Suppressor macrophage treated with lipopolysaccharide for 1 hour (primary cell): ENCODE data around the gene COLQ.
"Not testable (repeated sequence)": the region's sequence is repeated elsewhere in the genome, so short reads cannot be mapped to it uniquely, and the experiment has no call there.

Source experiments
- DNase-seq, 3 donors: peaks; one replicate each; pipeline ENCODE4 v3.0.0-alpha.2; 2020 to 2022

Gene COLQ

DNA sequence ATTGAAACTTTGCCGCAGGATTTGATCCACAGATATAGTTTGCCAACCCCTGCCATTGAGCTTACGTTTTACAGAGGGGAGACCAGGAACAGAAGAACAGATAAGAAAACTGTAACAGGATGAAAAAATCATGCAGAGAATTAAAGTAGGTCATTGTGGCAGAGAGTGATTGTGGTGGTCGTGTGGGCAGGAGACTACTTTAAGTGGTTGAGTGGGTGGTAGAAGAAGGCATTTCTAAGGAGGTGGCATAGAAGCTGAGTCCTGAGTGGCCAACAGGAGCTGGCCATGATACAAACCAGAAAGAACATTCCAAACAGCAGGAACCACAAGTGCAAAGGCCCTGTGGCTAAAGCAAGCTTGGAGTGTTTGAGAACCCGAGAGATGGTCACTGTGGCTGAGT is 34.5 kb downstream of the COLQ start:
- no peak for DNase-seq

DNA sequence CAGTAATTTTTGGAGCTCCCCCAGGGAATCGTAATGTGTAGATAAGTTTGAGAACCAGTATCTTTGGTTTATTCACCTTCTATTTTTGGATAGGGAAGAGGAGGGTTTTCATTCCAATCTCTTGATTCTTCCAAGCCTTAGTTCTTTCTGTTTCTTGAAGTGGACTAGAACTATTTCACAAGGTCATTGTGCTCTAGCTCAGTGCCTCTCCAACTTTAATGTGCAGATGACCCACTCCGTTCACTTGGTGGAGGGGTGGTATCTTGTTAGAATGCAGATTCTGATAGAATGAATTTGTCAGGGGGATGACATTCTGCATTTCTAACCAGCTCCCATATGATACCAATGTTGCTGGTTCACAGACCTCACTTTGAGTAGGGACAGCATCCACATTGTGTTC is 35.5 kb downstream of the COLQ start:
- no peak for DNase-seq

DNA sequence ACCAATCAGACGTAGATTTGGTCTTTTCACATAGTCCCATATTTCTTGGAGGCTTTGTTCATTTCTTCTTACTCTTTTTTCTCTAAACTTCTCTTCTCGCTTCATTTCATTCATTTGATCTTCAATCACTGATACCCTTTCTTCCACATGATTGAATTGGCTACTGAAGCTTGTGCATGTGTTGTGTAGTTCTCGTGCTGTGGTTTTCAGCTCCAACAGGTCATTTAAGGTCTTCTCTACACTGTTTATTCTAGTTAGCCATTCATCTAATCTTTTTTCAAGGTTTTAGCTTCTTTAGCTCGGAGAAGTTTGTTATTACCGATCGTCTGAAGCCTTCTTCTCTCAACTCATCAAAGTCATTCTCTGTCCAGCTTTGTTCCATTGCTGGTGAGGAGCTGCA is 37.0 kb downstream of the COLQ start:
- not testable (repeated sequence) for DNase-seq

DNA sequence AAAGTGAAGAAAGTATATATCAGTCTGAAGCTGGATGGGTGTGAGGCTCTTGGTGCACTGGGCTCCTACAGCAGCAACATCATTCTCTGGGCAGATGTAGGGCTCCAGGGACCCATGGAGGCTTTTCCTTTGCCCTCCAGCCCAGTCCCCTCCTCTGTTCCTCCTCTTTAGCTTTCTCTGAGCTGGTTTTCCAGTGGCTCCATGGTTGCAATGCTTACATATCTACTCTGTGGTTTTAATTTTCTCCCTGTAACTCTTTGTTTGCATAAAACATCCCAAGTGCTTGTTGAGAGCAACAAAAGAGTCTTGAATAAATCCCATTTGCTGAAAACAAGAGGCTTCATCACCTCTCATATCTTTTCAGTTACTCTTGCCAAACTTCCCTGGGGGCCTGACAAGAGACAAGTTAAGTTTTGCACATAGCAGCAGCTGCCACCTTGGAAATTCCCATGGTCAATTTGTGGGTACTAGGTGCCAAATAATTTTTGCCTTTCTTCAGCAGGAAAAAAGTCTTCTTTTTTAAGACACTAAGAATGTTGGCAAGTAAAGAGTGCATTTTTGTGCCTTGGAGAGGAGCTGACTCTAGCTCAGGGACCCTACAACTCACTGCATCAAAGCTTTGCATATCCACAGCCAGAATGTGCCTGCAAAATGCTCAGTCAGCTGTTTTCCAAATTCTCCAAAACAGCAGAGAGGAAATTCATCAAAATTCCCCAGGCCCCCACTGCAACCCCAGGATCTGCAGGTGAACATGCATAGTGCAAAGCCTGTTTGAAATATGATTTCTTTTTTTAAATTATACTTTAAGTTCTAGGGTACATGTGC is 41.9 kb downstream of the COLQ start:
- no peak for DNase-seq

DNA sequence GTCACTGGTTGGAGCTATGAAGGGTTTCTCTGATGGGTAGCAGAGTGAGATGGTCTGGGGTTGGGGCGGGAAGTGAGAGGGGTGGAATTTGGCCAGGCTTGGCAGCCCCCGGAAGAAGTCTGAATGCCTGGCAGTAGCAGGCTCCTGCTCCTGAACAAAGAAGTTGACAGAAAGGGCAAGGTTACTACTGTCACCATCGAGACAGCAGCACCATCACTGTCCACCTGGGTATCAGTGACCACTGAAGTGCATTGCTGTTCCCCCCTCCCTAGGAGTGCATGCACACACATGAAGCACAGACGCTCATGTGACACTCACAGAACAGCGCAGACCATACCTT is 42.9 kb downstream of the COLQ start:
- DNase-seq: no peak

DNA sequence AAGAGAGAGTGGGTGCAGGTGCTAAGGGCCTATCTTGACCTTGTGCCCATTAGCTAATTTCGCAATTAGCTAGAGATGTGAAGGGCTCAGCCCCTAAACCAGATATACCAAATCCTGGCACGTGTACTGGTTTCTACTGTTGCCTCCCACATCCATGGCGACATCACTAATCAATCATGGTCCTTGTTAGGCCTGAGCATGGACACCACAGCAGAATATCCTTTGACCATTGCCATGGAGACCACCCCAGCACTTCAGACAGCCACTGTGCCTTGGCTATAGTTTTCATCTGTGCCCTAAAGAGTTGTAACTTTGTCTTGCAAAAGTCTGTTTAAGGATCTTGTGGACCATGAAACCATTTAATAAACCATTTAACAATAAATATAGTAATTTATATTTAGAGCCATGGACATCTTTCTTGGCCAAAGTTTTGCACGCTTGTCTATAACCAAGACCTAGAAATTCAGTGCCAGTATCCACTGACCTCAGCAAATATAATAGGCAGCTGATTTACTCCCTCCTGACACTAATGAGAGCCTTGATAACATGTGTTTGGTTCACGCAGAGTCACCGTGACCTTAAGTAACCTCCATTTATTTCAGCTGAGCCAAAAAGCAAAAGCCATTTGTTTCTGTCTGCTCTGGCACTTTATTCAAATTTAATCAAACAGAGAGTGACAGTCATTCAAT is 43.4 kb downstream of the COLQ start:
- no peak for DNase-seq

DNA sequence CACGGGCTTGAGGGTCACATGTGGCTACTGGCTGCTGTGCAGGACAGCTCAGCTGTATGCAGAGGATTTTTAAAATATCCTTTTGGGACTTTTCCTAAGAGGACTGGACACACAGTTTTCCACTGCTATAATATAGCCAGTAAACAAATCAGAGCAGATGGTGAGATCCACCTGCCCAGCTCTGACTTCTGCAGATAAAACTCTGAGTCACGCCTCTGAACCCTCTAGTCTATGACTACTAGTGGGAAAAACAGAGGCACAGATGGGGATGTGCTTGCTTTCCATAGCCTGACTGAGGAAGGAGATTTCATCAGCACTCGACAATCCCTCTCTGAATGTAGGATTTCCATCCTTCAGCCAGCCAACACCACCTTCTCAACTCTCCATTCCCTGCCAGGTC is 45.1 kb downstream of the COLQ start:
- peak; percentile 28 to 41 (median 30) for DNase-seq

DNA sequence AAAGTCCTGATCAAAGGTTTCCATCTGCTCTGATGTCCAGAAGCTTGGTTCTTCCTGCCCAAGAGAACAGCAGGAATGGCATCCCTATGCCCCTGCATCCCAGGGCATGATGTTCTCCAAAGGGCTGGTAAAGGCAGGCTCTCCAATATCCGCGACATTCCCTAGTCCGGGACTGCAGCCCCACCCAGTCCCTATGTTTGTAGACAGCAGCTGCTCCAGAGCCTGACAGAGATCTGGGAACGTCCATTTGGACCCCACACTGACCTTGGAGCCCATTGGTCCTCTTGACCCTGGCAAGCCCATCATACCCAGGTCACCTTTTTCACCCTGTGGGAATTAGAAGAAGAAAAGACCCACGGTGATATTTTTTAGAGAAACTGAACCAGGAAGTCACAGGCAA is 46.3 kb downstream of the COLQ start:
- no peak for DNase-seq

DNA sequence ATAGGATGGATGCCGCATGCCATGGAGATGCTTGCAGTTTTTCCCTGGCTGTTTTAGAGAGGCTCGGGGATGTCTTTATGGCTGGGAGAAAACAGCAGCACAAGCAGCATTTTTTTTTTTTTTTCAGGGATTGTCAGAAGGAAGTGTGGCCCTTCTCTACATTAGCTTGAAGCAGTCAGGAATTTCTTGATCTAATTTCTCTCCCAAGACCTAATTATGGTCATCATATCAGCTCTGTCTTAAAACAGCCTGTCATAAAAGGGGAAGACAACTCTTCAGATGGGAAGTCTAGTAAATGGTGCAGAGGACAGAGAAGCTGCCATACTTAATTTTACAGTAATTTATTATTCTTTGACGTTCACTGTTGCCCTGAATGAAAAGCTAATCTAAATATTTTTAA is 49.6 kb downstream of the COLQ start:
- no peak for DNase-seq

DNA sequence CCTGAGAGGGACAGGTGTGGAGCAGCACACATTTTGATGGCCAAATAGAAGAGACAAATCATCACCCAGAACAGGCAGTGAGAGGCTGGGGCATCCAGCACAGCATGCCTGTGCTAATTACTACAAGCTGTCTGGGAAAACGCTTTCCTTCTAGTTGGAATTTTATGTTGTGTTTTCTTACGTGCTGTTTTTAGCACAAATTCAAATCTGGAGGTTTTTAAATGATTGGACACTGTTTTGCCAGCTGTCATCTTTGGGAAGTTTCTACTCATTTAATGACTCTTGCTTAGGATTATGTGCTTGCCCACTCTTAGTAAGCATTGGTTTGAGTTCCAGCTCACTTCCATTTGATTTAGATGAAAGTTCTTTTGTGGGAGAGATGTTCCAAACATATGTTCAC is 50.7 kb downstream of the COLQ start:
- DNase-seq: no peak

DNA sequence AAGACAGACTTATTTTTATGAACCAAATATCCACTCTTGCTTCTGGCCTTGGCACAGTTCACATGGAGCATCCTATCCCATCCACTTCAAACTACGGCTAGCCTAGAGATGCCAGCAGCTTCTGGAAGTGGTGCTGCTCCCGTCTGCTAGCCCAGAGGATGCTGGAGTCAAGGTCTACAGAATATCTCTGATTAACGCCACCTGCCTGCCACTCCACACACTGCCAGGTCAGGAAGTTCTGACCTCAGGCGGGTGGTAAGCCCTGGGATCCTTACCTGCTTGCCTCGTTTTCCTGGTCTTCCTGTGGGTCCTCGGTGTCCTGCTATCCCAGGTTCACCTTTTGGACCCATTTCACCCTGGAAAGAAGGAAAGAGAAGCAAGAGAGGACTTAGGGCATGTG is 51.2 kb downstream of the COLQ start:
- DNase-seq: no peak

DNA sequence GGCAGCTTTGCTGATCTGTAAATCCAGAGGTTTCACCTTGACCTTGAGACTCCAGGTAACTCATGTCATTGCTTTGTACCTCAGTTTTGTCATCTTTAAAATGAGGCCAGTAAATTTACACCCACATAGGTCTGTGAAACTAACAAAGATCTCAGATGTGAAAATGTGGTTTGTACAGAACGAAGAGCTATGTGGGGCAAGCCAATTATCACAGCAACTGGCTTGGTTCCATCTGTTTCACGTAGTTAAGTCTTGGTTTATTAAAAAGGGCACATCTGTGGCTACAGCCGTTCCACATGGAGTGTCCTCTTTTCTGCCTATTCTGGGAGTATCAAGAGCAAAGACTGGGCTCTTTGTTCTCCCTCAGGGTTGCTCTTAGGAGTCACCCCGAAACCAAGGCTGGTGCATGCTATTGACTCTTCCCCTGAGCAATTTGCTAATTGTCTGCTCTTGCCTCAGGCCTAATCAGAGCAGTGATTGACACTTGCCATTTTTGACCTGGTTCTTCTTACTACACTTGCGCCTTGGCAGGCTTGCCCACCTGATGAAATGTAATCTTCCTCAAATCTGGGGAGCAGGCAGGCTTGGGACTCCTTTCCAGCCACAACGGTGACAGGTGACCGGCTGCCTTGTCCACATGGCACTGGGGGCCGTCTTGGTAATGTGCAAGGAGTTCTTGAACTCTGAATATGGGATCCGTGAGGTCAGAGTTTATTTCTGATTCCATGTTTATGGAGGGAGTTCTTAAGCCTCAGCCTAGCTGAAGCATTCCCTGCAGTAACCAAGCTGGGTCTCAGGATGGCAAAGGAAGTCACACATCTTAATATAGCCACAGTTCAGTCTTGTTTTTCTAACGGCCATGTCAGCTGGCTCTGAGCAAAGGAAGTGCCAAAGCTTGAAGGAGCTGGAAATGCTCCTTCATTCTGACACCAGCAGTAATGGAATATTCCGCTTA is 54.0 kb downstream of the COLQ start:
- no peak for DNase-seq

DNA sequence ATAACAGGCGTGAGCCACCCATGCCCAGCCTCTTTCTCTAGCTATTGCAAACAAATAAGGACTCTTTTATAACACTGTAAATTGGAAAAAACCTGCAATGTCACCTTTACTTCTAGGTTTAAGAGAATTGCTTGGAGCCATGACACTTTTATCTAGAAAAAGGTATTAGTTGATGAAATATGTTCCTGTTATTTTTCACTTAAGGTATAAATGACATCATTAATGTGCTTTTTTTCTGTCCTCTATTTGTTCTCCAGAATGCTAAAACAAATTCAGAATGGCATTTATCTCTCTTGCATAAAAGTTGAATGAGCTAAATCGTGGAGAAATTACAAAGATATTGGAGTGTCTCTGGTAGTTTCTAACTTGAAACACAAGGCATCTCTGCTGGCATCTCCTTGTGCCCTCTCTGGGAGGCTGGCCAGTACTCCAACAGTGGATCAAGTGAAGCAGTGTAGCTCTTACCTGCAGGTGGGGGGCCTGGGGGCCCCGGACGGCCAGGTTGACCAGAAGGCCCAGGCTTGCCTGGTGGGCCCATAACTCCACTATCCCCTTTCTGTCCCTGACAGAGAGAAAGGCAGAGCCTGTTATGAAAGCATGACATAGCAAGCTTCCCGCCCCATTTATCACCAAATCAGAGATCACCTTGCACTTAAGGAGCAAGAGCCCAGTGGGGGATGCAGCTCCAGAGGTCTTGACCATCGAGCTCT is 55.5 kb downstream of the COLQ start:
- no peak for DNase-seq

DNA sequence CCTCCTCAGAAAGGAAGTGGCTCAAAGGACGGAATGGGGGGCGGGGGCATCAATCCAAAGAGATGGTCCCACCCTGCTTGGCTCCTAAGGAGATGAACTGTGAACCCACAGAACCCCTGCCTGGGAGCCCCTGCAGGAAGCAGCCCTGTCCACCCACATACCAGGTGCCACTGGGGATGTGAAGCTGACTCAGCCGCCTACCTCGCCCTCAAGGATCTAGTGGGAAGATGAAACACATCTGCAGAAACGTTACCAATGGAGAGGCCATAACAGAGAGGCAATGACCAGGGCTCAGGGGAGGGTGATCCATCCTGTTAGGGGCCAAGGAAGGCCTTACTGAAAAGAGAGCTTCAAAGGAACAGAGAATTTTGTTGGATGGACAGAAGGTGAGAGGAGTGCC is 59.1 kb downstream of the COLQ start:
- DNase-seq: no peak

DNA sequence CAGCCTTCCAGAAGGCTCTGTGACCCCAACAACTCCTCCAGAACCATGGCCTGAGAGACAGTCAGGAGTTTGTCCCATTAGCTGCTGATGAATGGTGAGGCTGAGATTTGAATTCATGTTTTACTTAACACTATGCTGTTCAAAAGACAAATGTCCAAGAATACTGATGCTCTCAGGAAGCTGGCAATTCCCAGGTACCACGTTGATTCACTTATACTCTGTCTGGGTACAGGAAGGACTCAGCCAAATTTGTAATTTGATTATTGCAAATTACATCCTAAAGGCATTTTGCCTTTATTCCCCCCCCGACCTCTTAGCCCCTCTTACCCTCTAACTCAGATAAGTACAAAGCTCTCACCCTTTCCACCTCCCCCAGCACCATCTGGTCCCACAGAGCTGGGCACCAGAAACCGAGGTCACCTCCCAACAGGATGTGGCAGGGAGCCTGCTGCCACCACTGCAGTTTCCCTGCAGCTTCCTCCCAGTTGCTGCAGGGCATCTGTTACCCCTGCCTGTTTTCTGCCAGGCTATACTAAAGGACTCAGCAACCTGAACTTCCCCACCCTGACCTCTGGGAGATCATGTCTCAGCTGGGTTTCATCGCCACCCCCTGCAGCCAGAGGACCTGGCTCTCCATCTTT is 60.5 kb downstream of the COLQ start:
- no peak for DNase-seq

DNA sequence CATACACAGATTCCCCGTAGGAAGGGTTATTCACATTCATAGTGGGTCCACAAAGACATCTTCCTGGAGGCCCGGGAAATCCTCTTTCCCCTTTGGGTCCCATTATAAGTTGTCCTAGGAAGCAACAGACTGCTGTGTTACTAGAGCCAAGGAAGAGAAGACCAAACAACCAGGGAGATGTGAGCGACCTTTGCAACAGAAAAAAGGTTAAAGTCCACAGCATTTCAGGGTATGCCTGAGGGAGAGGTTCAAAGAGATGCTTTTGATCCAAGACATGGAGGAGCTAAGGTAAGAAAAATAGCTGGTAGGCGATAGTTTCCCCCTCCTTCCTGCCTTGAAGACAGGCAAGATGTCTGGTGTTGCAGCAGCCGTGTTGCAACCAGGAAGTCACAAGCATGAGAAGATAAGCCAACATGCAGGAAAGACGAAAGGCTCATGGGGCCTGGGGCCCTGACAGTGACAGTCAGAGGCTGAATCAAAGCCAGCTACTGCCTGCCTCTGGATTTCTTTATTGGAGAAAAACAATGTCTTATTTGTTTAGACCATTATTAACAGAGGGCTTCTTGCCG is 63.2 kb downstream of the COLQ start:
- peak; percentile 34 to 38 (median 37) for DNase-seq

DNA sequence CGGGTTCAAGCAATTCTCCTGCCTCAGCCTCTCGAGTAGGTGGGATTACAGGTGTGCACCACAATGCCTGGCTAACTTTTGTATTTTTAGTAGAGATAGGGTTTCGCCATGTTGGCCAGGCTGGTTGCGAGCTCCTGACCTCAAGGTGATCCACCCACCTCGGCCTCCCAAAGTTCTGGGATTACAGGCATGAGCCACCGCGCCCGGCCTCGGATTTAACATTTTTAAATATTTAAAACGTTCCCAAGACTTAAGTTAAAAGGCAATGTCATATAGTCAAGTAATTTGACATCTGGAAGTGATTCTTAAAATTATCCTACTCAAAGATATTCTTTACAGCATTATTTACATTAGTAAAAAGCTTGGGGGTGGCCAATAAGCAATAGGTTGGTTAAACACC is 64.6 kb downstream of the COLQ start:
- not testable (repeated sequence) for DNase-seq

DNA sequence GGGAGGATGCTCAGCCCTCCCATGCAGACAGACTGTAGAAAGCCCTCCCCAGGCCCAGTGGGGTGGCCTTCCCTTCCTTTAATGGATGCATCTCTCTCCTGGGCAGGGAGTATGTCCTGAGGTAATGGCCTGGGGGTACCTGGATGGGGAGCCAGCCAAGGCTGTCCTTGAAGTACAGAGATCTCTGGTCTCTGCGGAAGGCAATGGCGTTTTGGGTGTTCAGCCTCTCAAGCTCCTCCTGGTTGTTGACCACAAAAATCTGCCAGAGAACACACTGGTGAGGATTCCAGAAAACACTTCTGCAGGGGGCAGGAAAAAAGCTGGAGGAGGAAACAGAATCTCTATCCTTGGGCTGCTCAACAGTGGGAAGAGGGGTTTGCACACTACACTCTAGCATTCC is 65.2 kb downstream of the COLQ start:
- no peak for DNase-seq

DNA sequence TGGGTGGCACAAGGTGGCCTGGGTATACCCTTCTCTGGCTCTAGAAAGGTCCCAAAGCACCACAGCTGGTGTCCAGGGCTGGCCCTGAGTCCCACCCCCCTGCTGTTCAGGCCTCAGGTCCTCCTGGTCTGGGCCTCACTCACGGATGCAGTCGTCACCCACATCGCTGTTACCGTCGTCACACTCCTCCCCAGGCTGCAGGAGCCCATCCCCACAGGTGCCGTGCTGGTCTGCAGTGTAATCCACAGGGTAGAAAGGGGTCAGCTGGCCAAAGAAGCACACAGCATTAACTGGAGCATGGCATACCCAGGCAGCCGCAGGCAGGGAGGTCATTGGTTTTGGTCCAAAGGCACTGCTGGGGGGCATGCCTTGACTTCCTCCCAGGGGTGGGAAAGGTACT is 65.8 kb downstream of the COLQ start:
- no peak for DNase-seq

DNA sequence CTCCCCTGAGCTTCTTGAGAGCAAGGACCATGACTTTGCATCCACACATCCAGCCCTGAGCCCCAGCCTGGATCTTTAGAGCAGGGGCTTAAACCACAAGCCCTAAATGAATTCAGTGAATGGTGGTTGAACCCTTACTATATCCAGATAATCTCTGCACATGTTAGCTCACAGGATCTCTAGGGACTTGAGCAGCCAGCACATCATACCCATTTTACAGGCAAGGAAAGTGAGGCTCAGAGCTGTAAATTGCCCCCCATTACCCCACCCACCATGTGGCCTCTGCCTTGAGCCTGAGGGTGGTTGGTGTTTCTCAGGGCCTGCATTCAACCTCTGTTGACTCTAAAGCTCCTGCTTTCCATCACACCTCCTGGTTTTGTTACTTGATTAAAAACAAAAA is 66.5 kb downstream of the COLQ start:
- no peak for DNase-seq

DNA sequence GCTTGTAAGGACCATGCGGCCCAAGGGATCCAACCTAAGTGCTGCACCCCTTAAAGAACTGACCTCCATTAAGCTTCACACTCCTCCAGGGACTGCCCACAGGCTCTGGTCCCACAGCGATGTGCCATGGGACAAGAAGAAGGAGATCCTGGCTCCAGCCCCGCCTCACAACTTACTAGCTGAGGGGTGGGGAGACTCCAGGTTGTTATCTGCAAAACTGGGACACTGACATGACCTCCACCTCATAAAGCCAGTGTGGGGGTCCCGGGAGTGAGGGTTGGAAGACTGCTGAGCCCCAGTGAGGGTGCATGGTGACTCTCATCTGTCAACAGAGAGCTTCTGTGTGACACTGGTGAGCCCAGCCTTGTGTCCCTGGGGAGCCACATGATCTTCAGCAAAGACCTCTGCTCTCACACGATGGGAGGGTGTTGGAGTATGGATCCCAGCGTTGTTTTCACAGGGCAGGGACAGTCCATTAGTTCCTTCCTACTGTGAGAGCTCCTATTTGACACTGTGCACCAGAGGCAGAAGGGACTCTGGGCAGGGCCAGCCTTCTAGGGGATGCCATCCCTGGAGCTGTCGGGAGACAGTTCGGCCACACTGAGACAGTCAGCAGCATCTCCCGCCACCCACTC is 67.4 kb downstream of the COLQ start:
- DNase-seq: no peak

DNA sequence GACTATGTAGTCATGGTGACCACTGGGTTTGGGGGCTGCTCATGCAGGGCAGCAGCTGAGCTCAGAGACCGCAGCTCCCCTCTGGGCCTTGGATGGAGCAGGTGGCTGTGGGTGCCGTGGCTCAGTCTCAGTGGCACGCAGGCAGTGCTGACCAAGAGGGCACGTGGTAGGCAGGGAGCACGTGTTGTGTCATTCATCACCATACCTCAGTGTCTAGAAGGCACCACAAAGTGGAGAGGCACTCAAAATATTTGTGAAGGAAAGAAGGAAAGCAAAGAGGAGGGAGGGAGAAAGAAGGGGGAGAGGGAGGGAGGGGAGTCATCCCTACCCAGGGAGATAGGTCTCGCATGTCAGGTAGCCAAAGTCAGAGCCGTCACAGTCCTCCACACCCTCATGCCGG is 68.0 kb downstream of the COLQ start:
- DNase-seq: no peak
